WTC11 (cell line): Measurements from ENCODE around the gene UNCX. TPM values are rescaled to one million over a fixed set of nuclear protein-coding genes. Genes with fewer than 3 reads are reported as not detected.
A peak's percentile ranks its signal among the peaks of the same experiment; 100 is the strongest.

Source experiments
- ATAC-seq: fragments of 200-7000 bp; cut with Tn5 transposase; 2 replicates; pipeline ENCODE4 v1.10.0; 2021; ENCODE audit warnings: mild to moderate bottlenecking, moderate library complexity
- CTCF ChIA-PET: fragments of 300-600 bp; sonication (Branson Sonifier 250); formaldehyde crosslinking; loops from one replicate; lab custom pipeline; 2021; ENCODE audit warnings: antibody characterized with exemption; lab: Charles Lee
- POLR2A ChIA-PET: fragments of 350-600 bp; sonication (Branson Sonifier 250); formaldehyde crosslinking; loops from one replicate; lab custom pipeline; 2021; ENCODE audit warnings: antibody characterized with exemption; lab: Charles Lee
- DNase-seq: peaks from one replicate; pipeline ENCODE4 v3.0.0; 2021; ENCODE audit warnings: low spot score
- H3K27ac Mint-ChIP-seq: 2 replicates; pipeline ENCODE4 v1.8.0; 2021; ENCODE audit warnings: mixed read lengths
- H3K27me3 Mint-ChIP-seq: 2 replicates; pipeline ENCODE4 v1.8.0; 2021; ENCODE audit warnings: low read depth, mild to moderate bottlenecking, moderate library complexity, mixed read lengths
- H3K36me3 Mint-ChIP-seq: 2 replicates; pipeline ENCODE4 v1.8.0; 2021; ENCODE audit warnings: mixed read lengths
- H3K4me1 Mint-ChIP-seq: 2 replicates; pipeline ENCODE4 v1.8.0; 2022; ENCODE audit warnings: mixed read lengths
- H3K4me3 Mint-ChIP-seq: 2 replicates; pipeline ENCODE4 v1.8.0; 2021; ENCODE audit warnings: mild to moderate bottlenecking, moderate library complexity, mixed read lengths
- H3K9me3 Mint-ChIP-seq: 2 replicates; pipeline ENCODE4 v1.8.0; 2021; ENCODE audit warnings: mixed read lengths
- AR ChIP-seq: fragments of 250-450 bp; sonication (Bioruptor Pico); IDR thresholded peaks from 2 replicates; pipeline ENCODE4 v1.9.0; 2021; ENCODE audit warnings: mild to moderate bottlenecking
- ATF1 ChIP-seq: sonication (generic); formaldehyde crosslinking; IDR thresholded peaks from 2 replicates; pipeline ENCODE4 v1.8.1; 2023; ENCODE audit warnings: mild to moderate bottlenecking, moderate library complexity, missing genetic modification reagents
- CBFB ChIP-seq: sonication (generic); formaldehyde crosslinking; IDR thresholded peaks from 2 replicates; pipeline ENCODE4 v1.8.1; 2022; ENCODE audit warnings: mild to moderate bottlenecking, low read depth, missing genetic modification reagents
- ELF4 ChIP-seq: sonication (generic); formaldehyde crosslinking; IDR thresholded peaks from 2 replicates; pipeline ENCODE4 v1.8.1; 2022; ENCODE audit warnings: low read depth, mild to moderate bottlenecking, moderate library complexity, missing genetic modification reagents
- FOXK1 ChIP-seq: sonication (generic); formaldehyde crosslinking; IDR thresholded peaks from 2 replicates; pipeline ENCODE4 v1.8.0; 2022; ENCODE audit warnings: mild to moderate bottlenecking, moderate library complexity, missing genetic modification reagents
- FOXP1 ChIP-seq: sonication (generic); formaldehyde crosslinking; IDR thresholded peaks from 2 replicates; pipeline ENCODE4 v1.8.0; 2022; ENCODE audit warnings: missing genetic modification reagents, mild to moderate bottlenecking, moderate library complexity, borderline replicate concordance
- KAT7 ChIP-seq: sonication (generic); formaldehyde crosslinking; IDR thresholded peaks from 2 replicates; pipeline ENCODE4 v1.8.1; 2023; ENCODE audit warnings: missing genetic modification reagents, mild to moderate bottlenecking, borderline replicate concordance
- MAX ChIP-seq: sonication (generic); formaldehyde crosslinking; IDR thresholded peaks from 2 replicates; pipeline ENCODE4 v1.8.0; 2022; ENCODE audit warnings: mild to moderate bottlenecking, missing genetic modification reagents
- NFYB ChIP-seq: sonication (generic); formaldehyde crosslinking; conservative IDR thresholded peaks from 2 replicates; pipeline ENCODE4 v1.8.0; 2022; ENCODE audit warnings: low read depth, missing genetic modification reagents
- NR2C2 ChIP-seq: sonication (generic); formaldehyde crosslinking; IDR thresholded peaks from 2 replicates; pipeline ENCODE4 v1.8.0; 2022; ENCODE audit warnings: mild to moderate bottlenecking, missing genetic modification reagents
- RORB ChIP-seq: fragments of 250-450 bp; sonication (Bioruptor Pico); IDR thresholded peaks from 2 replicates; pipeline ENCODE4 v1.9.0; 2021; ENCODE audit warnings: mild to moderate bottlenecking
- SMAD3 ChIP-seq: sonication (generic); formaldehyde crosslinking; IDR thresholded peaks from 2 replicates; pipeline ENCODE4 v1.8.0; 2022; ENCODE audit warnings: missing genetic modification reagents, mild to moderate bottlenecking, borderline replicate concordance
- TP53 ChIP-seq: sonication (generic); formaldehyde crosslinking; IDR thresholded peaks from 2 replicates; pipeline ENCODE4 v1.8.1; 2023; ENCODE audit warnings: mild to moderate bottlenecking, missing genetic modification reagents
- ZBTB21 ChIP-seq: sonication (generic); formaldehyde crosslinking; IDR thresholded peaks from 2 replicates; pipeline ENCODE4 v1.8.1; 2023; ENCODE audit warnings: mild to moderate bottlenecking, missing genetic modification reagents, borderline replicate concordance
- ZNF317 ChIP-seq: sonication (generic); formaldehyde crosslinking; IDR thresholded peaks from 2 replicates; pipeline ENCODE4 v1.8.1; 2023; ENCODE audit warnings: low read depth, mild to moderate bottlenecking, moderate library complexity, missing genetic modification reagents, borderline replicate concordance
- ZNF396 ChIP-seq: fragments of 250-450 bp; sonication (Bioruptor Pico); IDR thresholded peaks from 2 replicates; pipeline ENCODE4 v1.8.0; 2021; ENCODE audit warnings: mild to moderate bottlenecking, moderate library complexity, borderline replicate concordance
- ZNF425 ChIP-seq: fragments of 250-450 bp; sonication (Bioruptor Pico); conservative IDR thresholded peaks from 2 replicates; pipeline ENCODE4 v1.9.0; 2021; ENCODE audit warnings: mild to moderate bottlenecking
- ZNF671 ChIP-seq: fragments of 250-450 bp; sonication (Bioruptor Pico); IDR thresholded peaks from 2 replicates; pipeline ENCODE4 v1.8.0; 2021; ENCODE audit warnings: mild to moderate bottlenecking
- total RNA-seq: library from RNA; stranded (reverse); gene quantifications from 3 replicates; pipeline ENCODE4 v1.2.3, GENCODE V29; 2021
- TF ChIP-seq, protein P1 (sequence below): sonication (generic); formaldehyde crosslinking; IDR thresholded peaks from 2 replicates; pipeline ENCODE4 v1.8.0; 2022; ENCODE audit warnings: mild to moderate bottlenecking, missing genetic modification reagents
- TF ChIP-seq, protein P2 (sequence below): sonication (generic); formaldehyde crosslinking; IDR thresholded peaks from 2 replicates; pipeline ENCODE4 v1.8.1; 2022; ENCODE audit warnings: missing genetic modification reagents, borderline replicate concordance
- TF ChIP-seq, protein P3 (sequence below): fragments of 250-450 bp; sonication (Bioruptor Pico); IDR thresholded peaks from 2 replicates; pipeline ENCODE4 v1.9.0; 2021; ENCODE audit warnings: mild to moderate bottlenecking

Gene UNCX
- total RNA-seq, 1 experiment from 2014 or later = not detected

DNA sequence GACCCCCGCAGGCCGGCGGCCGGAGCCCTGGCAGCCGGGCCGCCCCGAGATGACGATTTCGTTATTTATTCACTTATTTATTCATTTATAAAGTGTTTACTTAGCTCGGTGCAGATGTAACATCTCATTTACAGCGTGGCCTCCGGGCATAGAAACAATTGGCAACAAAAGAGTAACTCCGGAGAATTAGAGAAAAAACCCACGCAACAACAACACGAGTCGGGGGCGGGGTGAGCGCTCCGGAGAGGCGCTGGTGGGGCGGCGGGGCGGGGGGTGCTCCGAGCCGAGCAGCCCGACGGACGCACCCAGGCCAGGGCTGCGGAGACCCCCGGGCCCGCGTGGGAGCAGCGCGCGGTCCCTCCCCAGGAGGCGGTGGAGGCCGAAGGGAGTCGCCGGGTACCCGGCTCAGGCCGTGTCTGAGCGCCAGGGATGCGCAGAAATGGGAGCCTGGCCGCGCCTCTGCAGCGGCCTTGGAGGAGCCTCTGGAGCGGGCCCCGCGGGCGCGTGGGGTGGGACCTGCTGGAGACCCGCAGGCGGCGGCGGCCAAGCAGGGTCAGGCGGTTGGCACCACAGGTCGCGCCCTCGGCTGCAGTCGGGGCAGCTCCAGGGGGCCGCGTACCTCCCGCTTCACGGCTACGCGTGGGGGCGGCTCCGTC, 14.3 kb downstream of the UNCX start (continued):
- no peak for TF ChIP-seq MAX (CRISPR knock-in tag)
- no peak for TF ChIP-seq RORB (CRISPR knock-in tag)
- TF ChIP-seq, protein P1, sequence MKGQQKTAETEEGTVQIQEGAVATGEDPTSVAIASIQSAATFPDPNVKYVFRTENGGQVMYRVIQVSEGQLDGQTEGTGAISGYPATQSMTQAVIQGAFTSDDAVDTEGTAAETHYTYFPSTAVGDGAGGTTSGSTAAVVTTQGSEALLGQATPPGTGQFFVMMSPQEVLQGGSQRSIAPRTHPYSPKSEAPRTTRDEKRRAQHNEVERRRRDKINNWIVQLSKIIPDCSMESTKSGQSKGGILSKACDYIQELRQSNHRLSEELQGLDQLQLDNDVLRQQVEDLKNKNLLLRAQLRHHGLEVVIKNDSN (CRISPR knock-in tag) = no peak
- no peak for TF ChIP-seq NFYB
- no peak for TF ChIP-seq AR
- no peak for TF ChIP-seq ZBTB21
- no peak for TF ChIP-seq ELF4 (CRISPR knock-in tag)

- POLR2A ChIA-PET = interaction anchor here (0.6 to 0.7 kb wide), 2 partner anchors 13 to 152 kb away, joined by 3 to 6 read pairs; no protein-coding TSS in a partner anchor
- peak; percentile 14; the same call in 1 of the 2 replicates for ATAC-seq
- H3K27me3 Mint-ChIP-seq = peaks cover 82% of the 10 kb centered on the region
- peaks cover 23% of the 10 kb centered on the region for H3K4me1 Mint-ChIP-seq
- TF ChIP-seq TP53 (no peak), ZNF671 (CRISPR knock-in tag) (no peak), FOXK1 (CRISPR knock-in tag) (no peak), ZNF317 (CRISPR knock-in tag) (no peak), CBFB (no peak), ZNF396 (CRISPR knock-in tag) (no peak), ATF1 (no peak), SMAD3 (CRISPR knock-in tag) (no peak), NR2C2 (CRISPR knock-in tag) (no peak), ZNF425 (CRISPR knock-in tag) (no peak), ZBTB21 (no peak), FOXP1 (CRISPR knock-in tag) (no peak), KAT7 (CRISPR knock-in tag) (no peak)
- TF ChIP-seq, protein P2, sequence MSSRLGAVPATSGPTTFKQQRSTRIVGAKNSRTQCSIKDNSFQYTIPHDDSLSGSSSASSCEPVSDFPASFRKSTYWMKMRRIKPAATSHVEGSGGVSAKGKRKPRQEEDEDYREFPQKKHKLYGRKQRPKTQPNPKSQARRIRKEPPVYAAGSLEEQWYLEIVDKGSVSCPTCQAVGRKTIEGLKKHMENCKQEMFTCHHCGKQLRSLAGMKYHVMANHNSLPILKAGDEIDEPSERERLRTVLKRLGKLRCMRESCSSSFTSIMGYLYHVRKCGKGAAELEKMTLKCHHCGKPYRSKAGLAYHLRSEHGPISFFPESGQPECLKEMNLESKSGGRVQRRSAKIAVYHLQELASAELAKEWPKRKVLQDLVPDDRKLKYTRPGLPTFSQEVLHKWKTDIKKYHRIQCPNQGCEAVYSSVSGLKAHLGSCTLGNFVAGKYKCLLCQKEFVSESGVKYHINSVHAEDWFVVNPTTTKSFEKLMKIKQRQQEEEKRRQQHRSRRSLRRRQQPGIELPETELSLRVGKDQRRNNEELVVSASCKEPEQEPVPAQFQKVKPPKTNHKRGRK (CRISPR knock-in tag) = no peak
- TF ChIP-seq, protein P3, sequence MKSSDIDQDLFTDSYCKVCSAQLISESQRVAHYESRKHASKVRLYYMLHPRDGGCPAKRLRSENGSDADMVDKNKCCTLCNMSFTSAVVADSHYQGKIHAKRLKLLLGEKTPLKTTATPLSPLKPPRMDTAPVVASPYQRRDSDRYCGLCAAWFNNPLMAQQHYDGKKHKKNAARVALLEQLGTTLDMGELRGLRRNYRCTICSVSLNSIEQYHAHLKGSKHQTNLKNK (CRISPR knock-in tag) = no peak
- TF ChIP-seq, all 79 proteins: peak for 0
- Mint-ChIP-seq H3K4me3 (no peak overlapping the region), H3K27ac (no peak overlapping the region), H3K9me3 (no peaks in the 10 kb centered on the region), H3K36me3 (0 out of 2 replicates have a peak, but pooled peaks cover 3% of the 10 kb centered on the region)
- peak; percentile 58 for DNase-seq
- CTCF ChIA-PET = interaction anchor here (0.6 to 2.2 kb wide), 9 partner anchors 8 to 1633 kb away, joined by 3 to 7 read pairs (median 4); no protein-coding TSS in a partner anchor
Measured at GRCh38 chr7:1247527-1248041, 14.9 kb downstream of the UNCX start.
